NCI-H524 treated with DMSO at 0.1 percent for 48 hours (cell line): ENCODE measurements around the gene RFNG.

Experiments used
- DNase-seq: peaks from one replicate; lab custom pipeline; 2025; lab: John Stamatoyannopoulos, UW

The RFNG gene

GRCh38 chr17:82058230-82058854 is 6.7 kb upstream of the RFNG start:
- no peak for DNase-seq

GRCh38 chr17:82056729-82057621 is 5.4 kb upstream of the RFNG start:
- DNase-seq = no peak

- DNase-seq = no peak
Measured at GRCh38 chr17:82055965-82056728, 4.5 kb upstream of the RFNG start.

GRCh38 chr17:82055023-82055964 is 3.7 kb upstream of the RFNG start:
- DNase-seq = no peak

GRCh38 chr17:82054351-82055022 is 2.9 kb upstream of the RFNG start:
- DNase-seq = no peak

- DNase-seq = no peak
Measured at GRCh38 chr17:82053556-82054263, 2.1 kb upstream of the RFNG start.

GRCh38 chr17:82053130-82053529 is 1.5 kb upstream of the RFNG start:
- DNase-seq = no peak

GRCh38 chr17:82052638-82053059 is 1.0 kb upstream of the RFNG start:
- no peak for DNase-seq

- DNase-seq = no peak
Measured at GRCh38 chr17:82050761-82051641, 610 bp downstream of the RFNG start.

GRCh38 chr17:82050152-82050760 is 1.4 kb downstream of the RFNG start:
- DNase-seq = no peak

- no peak for DNase-seq
Measured at GRCh38 chr17:82049521-82049971, 2.1 kb downstream of the RFNG start.

- no peak for DNase-seq
Measured at GRCh38 chr17:82049106-82049505, 2.5 kb downstream of the RFNG start.

GRCh38 chr17:82048571-82048971 is 3.0 kb downstream of the RFNG start:
- DNase-seq = no peak

GRCh38 chr17:82047914-82048570 is 3.6 kb downstream of the RFNG start:
- no peak for DNase-seq

GRCh38 chr17:82047379-82047778 is 4.2 kb downstream of the RFNG start:
- DNase-seq = no peak

GRCh38 chr17:82046903-82047302 is 4.7 kb downstream of the RFNG start:
- no peak for DNase-seq

- no peak for DNase-seq
Measured at GRCh38 chr17:82045936-82046484, 5.6 kb downstream of the RFNG start.

- no peak for DNase-seq
Measured at GRCh38 chr17:82043507-82043906, 8.1 kb downstream of the RFNG start.
